NCI-H510A (cell line): ENCODE measurements around the gene WFDC1.

Source experiments
- DNase-seq: peaks from one replicate; lab custom pipeline; 2025; lab: John Stamatoyannopoulos, UW

The WFDC1 gene

GRCh38 chr16:84351630-84352029 is 57.0 kb downstream of the WFDC1 start:
- DNase-seq: no peak

GRCh38 chr16:84354306-84354705 is 59.6 kb downstream of the WFDC1 start:
- no peak for DNase-seq

GRCh38 chr16:84355149-84355548 is 60.5 kb downstream of the WFDC1 start:
- DNase-seq: no peak

- DNase-seq: no peak
Measured at GRCh38 chr16:84356176-84356575, 61.5 kb downstream of the WFDC1 start.

- no peak for DNase-seq
Measured at GRCh38 chr16:84356591-84357116, 62.0 kb downstream of the WFDC1 start.

GRCh38 chr16:84357191-84357651 is 62.5 kb downstream of the WFDC1 start:
- no peak for DNase-seq

- no peak for DNase-seq
Measured at GRCh38 chr16:84358601-84359295, 64.1 kb downstream of the WFDC1 start.

GRCh38 chr16:84359326-84359725 is 64.6 kb downstream of the WFDC1 start:
- DNase-seq: no peak

GRCh38 chr16:84360170-84360569 is 65.5 kb downstream of the WFDC1 start:
- DNase-seq: no peak

GRCh38 chr16:84360748-84361147 is 66.1 kb downstream of the WFDC1 start:
- DNase-seq: no peak

- no peak for DNase-seq
Measured at GRCh38 chr16:84361546-84361945, 66.9 kb downstream of the WFDC1 start.

GRCh38 chr16:84362471-84362941 is 67.8 kb downstream of the WFDC1 start:
- peak; percentile 40 for DNase-seq

- DNase-seq: no peak
Measured at GRCh38 chr16:84366208-84366607, 71.5 kb downstream of the WFDC1 start.

- peak; percentile 31 for DNase-seq
Measured at GRCh38 chr16:84367297-84367680, 72.6 kb downstream of the WFDC1 start.

- DNase-seq: peak; percentile 26
Measured at GRCh38 chr16:84367750-84368307, 73.2 kb downstream of the WFDC1 start.

- DNase-seq: peak; percentile 65
Measured at GRCh38 chr16:84368308-84368996, 73.8 kb downstream of the WFDC1 start, which contains the start of gene ATP2C2. ATP2C2 (plus strand) TSS chr16:84368538; CDS start chr16:84368616, 78 bp downstream.

- no peak for DNase-seq
Measured at GRCh38 chr16:84369105-84369504, 74.4 kb downstream of the WFDC1 start.

- DNase-seq: peak; percentile 79
Measured at GRCh38 chr16:84369938-84370627, 75.4 kb downstream of the WFDC1 start.

GRCh38 chr16:84370723-84371552 is 76.3 kb downstream of the WFDC1 start:
- no peak for DNase-seq

- DNase-seq: no peak
Measured at GRCh38 chr16:84371553-84371865, 76.8 kb downstream of the WFDC1 start.

GRCh38 chr16:84373907-84374489 is 79.3 kb downstream of the WFDC1 start:
- no peak for DNase-seq
